Fibroblast of lung (primary cell): ENCODE data around the gene ZGPAT.

Experiments
- EZH2 ChIP-seq: IDR thresholded peaks from 2 replicates; pipeline ENCODE4 v1.5.1; 2012; ENCODE audit warnings: low read length, control low read depth, mild to moderate bottlenecking; ENCODE audit errors: missing control alignments
- TF ChIP-seq, protein P1 (sequence below), 2 donors: IDR thresholded peaks in 1 of 2; conservative IDR thresholded peaks in 1 of 2; 1 replicate in 1 of 2; 2 replicates in 1 of 2; pipeline ENCODE4 v1.5.1; 2011 to 2012; ENCODE audit warnings: low read length in 2 of 2, control low read depth in 1 of 2, inconsistent platforms in 1 of 2, low read depth in 1 of 2, mild to moderate bottlenecking in 1 of 2

DNA sequence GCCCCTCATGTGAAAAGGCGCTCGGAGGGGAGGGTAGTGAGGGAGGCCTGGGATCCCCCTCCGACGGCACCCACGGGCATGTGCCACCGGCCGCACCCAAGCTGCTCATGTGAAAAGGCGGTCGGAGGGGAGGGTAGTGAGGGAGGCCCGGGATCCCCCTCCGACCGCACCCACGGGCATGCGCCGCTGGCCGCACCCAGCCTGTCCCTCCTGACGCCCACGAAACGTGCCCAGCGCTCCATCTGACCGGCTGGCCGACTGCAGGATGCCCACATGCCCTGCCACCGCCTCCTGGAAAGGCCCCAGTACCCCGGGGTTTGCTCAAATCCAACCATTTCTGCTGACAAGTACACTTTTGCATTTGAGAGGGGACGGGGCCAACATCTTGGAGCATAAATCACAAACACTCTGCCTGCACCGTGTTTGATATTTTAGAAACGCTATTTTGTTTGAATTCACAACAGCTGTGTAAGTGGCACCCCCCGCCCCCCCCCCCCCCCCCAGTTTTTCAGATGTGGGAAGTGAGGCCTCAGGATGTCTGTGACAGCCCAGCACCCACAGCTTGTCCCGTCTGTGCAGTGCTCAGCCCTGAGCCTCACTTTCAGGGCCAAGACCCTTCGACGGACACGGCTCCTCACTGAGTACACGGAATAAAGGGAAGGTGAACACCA, 65.9 kb downstream of the ZGPAT start:
- TF ChIP-seq, protein P1, sequence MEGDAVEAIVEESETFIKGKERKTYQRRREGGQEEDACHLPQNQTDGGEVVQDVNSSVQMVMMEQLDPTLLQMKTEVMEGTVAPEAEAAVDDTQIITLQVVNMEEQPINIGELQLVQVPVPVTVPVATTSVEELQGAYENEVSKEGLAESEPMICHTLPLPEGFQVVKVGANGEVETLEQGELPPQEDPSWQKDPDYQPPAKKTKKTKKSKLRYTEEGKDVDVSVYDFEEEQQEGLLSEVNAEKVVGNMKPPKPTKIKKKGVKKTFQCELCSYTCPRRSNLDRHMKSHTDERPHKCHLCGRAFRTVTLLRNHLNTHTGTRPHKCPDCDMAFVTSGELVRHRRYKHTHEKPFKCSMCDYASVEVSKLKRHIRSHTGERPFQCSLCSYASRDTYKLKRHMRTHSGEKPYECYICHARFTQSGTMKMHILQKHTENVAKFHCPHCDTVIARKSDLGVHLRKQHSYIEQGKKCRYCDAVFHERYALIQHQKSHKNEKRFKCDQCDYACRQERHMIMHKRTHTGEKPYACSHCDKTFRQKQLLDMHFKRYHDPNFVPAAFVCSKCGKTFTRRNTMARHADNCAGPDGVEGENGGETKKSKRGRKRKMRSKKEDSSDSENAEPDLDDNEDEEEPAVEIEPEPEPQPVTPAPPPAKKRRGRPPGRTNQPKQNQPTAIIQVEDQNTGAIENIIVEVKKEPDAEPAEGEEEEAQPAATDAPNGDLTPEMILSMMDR (conservative IDR thresholded peaks at IDR 0.05 in 1 of 2, IDR thresholded peaks at IDR 0.05 in 1 of 2; ENCODE audit: low read depth in 1 of 2, low read length in 2 of 2), result no peak
- TF ChIP-seq EZH2, result no peak
